Measurements from ENCODE around the gene DENND1A. TPM values are rescaled to one million over a fixed set of nuclear protein-coding genes. Genes with fewer than 3 reads are reported as not detected.

Gene DENND1A
- polyA plus RNA-seq, 2 of the 4 experiments (the other 2 are of a cell fraction) = 15.1 to 21.9 TPM

- TF ChIP-seq FOSL2 (IDR thresholded peaks at IDR 0.05) (no peak; the same call in 1 of the 2 replicates), FOSL2 (CRISPR knock-in tag; IDR thresholded peaks at IDR 0.05) (peak; percentile 71), JUNB (IDR thresholded peaks at IDR 0.05) (0 out of 2 replicates have a peak, but pooled peaks have one; percentile 38), POLR2A (IDR thresholded peaks at IDR 0.05; ENCODE audit: low read length) (no peak)
- 38% methylated on average over 4 of the region's 4 CpGs for WGBS (ENCODE audit: missing lambda C conversion rate)
- Histone ChIP-seq H3K4me2 (peak overlapping the region; percentile 45), H3K27ac (no peak overlapping the region; a peak in 1 of 6 replicates), H3K9me3 (no peaks in the 10 kb centered on the region), H3K4me1 (peaks cover 18% of the 10 kb centered on the region), H3K4me3 (no peak overlapping the region)
- POLR2A ChIA-PET = no interaction called here
- DNase-seq (ENCODE audit: low read depth in 1 of 2, low spot score in 1 of 2) (peak in 1 of 2 experiments; percentile 30), FAIRE-seq (no peak), ATAC-seq (peak; percentile 39 to 78; a peak in 4 of 6 replicates)
- CTCF ChIA-PET = no interaction called here
Observed at GRCh38 chr9:123893831-123894460, 36.0 kb downstream of the DENND1A start.

- 89% methylated on average over 3 of the region's 3 CpGs for WGBS (ENCODE audit: missing lambda C conversion rate)
- no peak overlapping the region for H3K27ac ChIP-seq
- FAIRE-seq (no peak), ATAC-seq (no peak), DNase-seq (ENCODE audit: low read depth in 1 of 2, low spot score in 1 of 2) (no peak)
- H3K9me3 ChIP-seq = no peaks in the 10 kb centered on the region
- POLR2A ChIA-PET = no interaction called here
- H3K4me2 ChIP-seq = no peak overlapping the region
- H3K4me3 ChIP-seq = no peak overlapping the region
- TF ChIP-seq E2F6 (IDR thresholded peaks at IDR 0.05; ENCODE audit: borderline replicate concordance, low read depth) (no peak), HOXA7 (CRISPR knock-in tag; IDR thresholded peaks at IDR 0.05) (no peak), BCL3 (IDR thresholded peaks at IDR 0.05) (no peak), HDAC2 (IDR thresholded peaks at IDR 0.05) (no peak), GATA3 (IDR thresholded peaks at IDR 0.05; ENCODE audit: borderline replicate concordance) (no peak), ZNF302 (CRISPR knock-in tag; IDR thresholded peaks at IDR 0.05) (no peak), POLR2AphosphoS2 (conservative IDR thresholded peaks at IDR 0.05; ENCODE audit: low read length) (no peak), FOXS1 (CRISPR knock-in tag; IDR thresholded peaks at IDR 0.05) (no peak), BHLHE40 (IDR thresholded peaks at IDR 0.05; ENCODE audit: low read depth, low read length) (no peak), FOSB (CRISPR knock-in tag; IDR thresholded peaks at IDR 0.05) (no peak), RNF2 (IDR thresholded peaks at IDR 0.05; ENCODE audit: borderline replicate concordance, low read depth) (no peak)
- peaks cover 18% of the 10 kb centered on the region for H3K4me1 ChIP-seq
- CTCF ChIA-PET = no interaction called here
Observed at GRCh38 chr9:123893115-123893514, 36.8 kb downstream of the DENND1A start.

- ChIA-PET POLR2A (no interaction called here), CTCF (interaction anchor here (1.0 kb wide), 1 partner anchor 15 kb away, joined by 3 read pairs; no protein-coding TSS in a partner anchor)
- Histone ChIP-seq H3K4me2 (no peak overlapping the region), H3K4me3 (no peak overlapping the region), H3K9me3 (no peaks in the 10 kb centered on the region), H3K27ac (no peak overlapping the region), H3K4me1 (0 out of 3 replicates have a peak, but pooled peaks cover 3% of the 10 kb centered on the region)
- WGBS (ENCODE audit: missing lambda C conversion rate) = 81% methylated on average over 1 of the region's 1 CpG
- FAIRE-seq (no peak), ATAC-seq (no peak), DNase-seq (ENCODE audit: low read depth in 1 of 2, low spot score in 1 of 2) (no peak)
- TF ChIP-seq ELK1 (IDR thresholded peaks at IDR 0.05; ENCODE audit: low read depth, low read length) (no peak), MAZ (IDR thresholded peaks at IDR 0.05; ENCODE audit: borderline replicate concordance, low read depth, low read length) (no peak), GATA3 (IDR thresholded peaks at IDR 0.05; ENCODE audit: borderline replicate concordance) (no peak), ZFP36 (IDR thresholded peaks at IDR 0.05; ENCODE audit: borderline replicate concordance, partially characterized antibody) (no peak), CTCF (IDR thresholded peaks at IDR 0.05) (no peak), USF2 (IDR thresholded peaks at IDR 0.05) (no peak), POLR2AphosphoS2 (conservative IDR thresholded peaks at IDR 0.05; ENCODE audit: low read length) (no peak), PBX3 (IDR thresholded peaks at IDR 0.05) (no peak), NPAS2 (CRISPR knock-in tag; IDR thresholded peaks at IDR 0.05; ENCODE audit: borderline replicate concordance) (no peak), ZNF302 (CRISPR knock-in tag; IDR thresholded peaks at IDR 0.05) (no peak), CEBPB (IDR thresholded peaks at IDR 0.05) (no peak), NFE2L2 (conservative IDR thresholded peaks at IDR 0.05; ENCODE audit: low read length) (no peak), BHLHE40 (IDR thresholded peaks at IDR 0.05; ENCODE audit: low read depth, low read length) (no peak), RARB (CRISPR knock-in tag; IDR thresholded peaks at IDR 0.05) (no peak), FOSB (CRISPR knock-in tag; IDR thresholded peaks at IDR 0.05) (no peak), SMC3 (IDR thresholded peaks at IDR 0.05) (no peak), JUN (IDR thresholded peaks at IDR 0.05) (no peak), CHD4 (IDR thresholded peaks at IDR 0.05; ENCODE audit: borderline replicate concordance) (no peak), RFX5 (IDR thresholded peaks at IDR 0.05) (no peak)
Observed at GRCh38 chr9:123887837-123888236, 42.1 kb downstream of the DENND1A start.
